GM19328 (cell line): ENCODE data around the gene EVI5.

Source experiments
- ATAC-seq: cut with Tn5 transposase; IDR thresholded peaks from one replicate; pipeline ENCODE4 v1.9.1; 2021; ENCODE audit warnings: mild to moderate bottlenecking, moderate library complexity; ENCODE audit not compliant: unreplicated experiment

EVI5 gene

GRCh38 chr1:92465256-92465647 is 319.7 kb downstream of the EVI5 start:
- no peak for ATAC-seq

GRCh38 chr1:92464588-92465255 is 320.2 kb downstream of the EVI5 start:
- ATAC-seq: no peak

- ATAC-seq: peak; percentile 67
These were observed 323.4 kb downstream of the EVI5 start for GRCh38 chr1:92461364-92462097.

GRCh38 chr1:92459871-92460320 is 325.0 kb downstream of the EVI5 start:
- no peak for ATAC-seq
